OCI-LY7 (cell line): ENCODE data around the gene FAM227A. TPM values are rescaled to one million over a fixed set of nuclear protein-coding genes. Genes with fewer than 3 reads are reported as not detected.

Experiments
- BruUV-seq: library from RNA; stranded (reverse); fragments of 400-500 nt; replicated peaks from 2 replicates; lab custom pipeline; 2021; lab: Mats Ljungman, UMichigan
- CTCF ChIA-PET: fragments of 300-600 bp; sonication (Branson Sonifier 250); formaldehyde crosslinking; loops from one replicate; lab custom pipeline; 2022; ENCODE audit warnings: antibody characterized with exemption; ENCODE audit not compliant: unreplicated experiment; lab: Charles Lee
- POLR2A ChIA-PET: fragments of 300-600 bp; sonication (Branson Sonifier 250); formaldehyde crosslinking; loops from one replicate; lab custom pipeline; 2022; ENCODE audit warnings: antibody characterized with exemption; lab: Charles Lee
- DNase-seq: peaks from one replicate; pipeline ENCODE4 v3.0.0-alpha.2; 2015; ENCODE audit warnings: low spot score
- H2AFZ ChIP-seq: fragments of 200-600 bp; sonication (generic), shearing (Covaris generic); 2 replicates; pipeline ENCODE4 v1.6.1; 2014; ENCODE audit warnings: mild to moderate bottlenecking, antibody characterized with exemption, low read length, moderate library complexity
- H3K27ac ChIP-seq: fragments of 200-600 bp; sonication (generic); 2 replicates; pipeline ENCODE4 v1.5.1; 2014; ENCODE audit warnings: mixed run types, low read depth, mild to moderate bottlenecking, moderate library complexity, low read length, inconsistent platforms; ENCODE audit not compliant: poor library complexity, severe bottlenecking
- H3K36me3 ChIP-seq: fragments of 200-600 bp; sonication (generic); 2 replicates; pipeline ENCODE4 v1.6.1; 2014; ENCODE audit warnings: mild to moderate bottlenecking, antibody characterized with exemption, low read length, moderate library complexity, mixed read lengths; ENCODE audit not compliant: insufficient read depth
- H3K4me1 ChIP-seq: fragments of 200-600 bp; sonication (generic); 2 replicates; pipeline ENCODE4 v1.5.1; 2014; ENCODE audit warnings: mild to moderate bottlenecking, low read length; ENCODE audit not compliant: insufficient read depth, poor library complexity, severe bottlenecking
- H3K4me2 ChIP-seq: fragments of 200-600 bp; sonication (generic); 2 replicates; pipeline ENCODE4 v1.6.1; 2014; ENCODE audit warnings: mild to moderate bottlenecking, low read length
- H3K4me3 ChIP-seq: fragments of 200-600 bp; sonication (generic); 2 replicates; pipeline ENCODE4 v1.5.1; 2014; ENCODE audit warnings: mild to moderate bottlenecking, low read depth, low read length; ENCODE audit not compliant: poor library complexity, severe bottlenecking
- H3K79me2 ChIP-seq: fragments of 200-600 bp; sonication (generic); 2 replicates; pipeline ENCODE4 v1.6.1; 2016; ENCODE audit warnings: low read depth, mild to moderate bottlenecking, low read length, moderate library complexity, mixed read lengths; ENCODE audit not compliant: insufficient read depth
- H3K9me2 ChIP-seq: fragments of 200-600 bp; sonication (generic); 2 replicates; pipeline ENCODE4 v1.6.1; 2016; ENCODE audit warnings: mild to moderate bottlenecking, low read length, mixed read lengths; ENCODE audit not compliant: insufficient read depth
- H3K9me3 ChIP-seq: fragments of 200-600 bp; sonication (generic); 2 replicates; pipeline ENCODE4 v1.6.1; 2014; ENCODE audit warnings: mild to moderate bottlenecking, mixed run types, low read length, mixed read lengths
- H4K20me1 ChIP-seq: fragments of 200-600 bp; sonication (generic); 2 replicates; pipeline ENCODE4 v1.6.1; 2014; ENCODE audit warnings: mild to moderate bottlenecking, antibody characterized with exemption, low read length, moderate library complexity, mixed read lengths; ENCODE audit not compliant: insufficient read depth
- EZH2phosphoT487 ChIP-seq: fragments of 200-600 bp; sonication (generic); IDR thresholded peaks from 2 replicates; pipeline ENCODE4 v1.6.1; 2018; ENCODE audit warnings: low read depth, borderline replicate concordance, mild to moderate bottlenecking, mixed run types, antibody characterized with exemption, low read length, moderate library complexity, mixed read lengths
- intact Hi-C: fragments of 100-400 bp; cut with micrococcal nuclease; formaldehyde crosslinking; loops from one replicate; pipeline ENCODE4 v1.10.0; 2022; ENCODE audit not compliant: unreplicated experiment
- total RNA-seq, 2 experiments: library from RNA; depleted of rRNA in 1 of 2; stranded (reverse); fragments of >200 nt in 1 of 2; shearing (Covaris generic) in 1 of 2; gene quantifications; 2 replicates each; pipeline ENCODE4 v1.2.3, GENCODE V29; 2014 to 2022
- TF ChIP-seq, protein P1 (sequence below): fragments of 200-600 bp; sonication (generic); conservative IDR thresholded peaks from 2 replicates; pipeline ENCODE4 v1.5.1; 2014; ENCODE audit warnings: mild to moderate bottlenecking, antibody characterized with exemption, low read length, moderate library complexity, mixed read lengths

The FAM227A gene
- total RNA-seq, 2 experiments from 2014 or later: 0.16 to 0.57 TPM

GRCh38 chr22:38569972-38570778, 86.0 kb downstream of the FAM227A start, which contains the start of gene DMC1:
Gene DMC1, minus strand, starts transcription at chr22:38570183. Its CDS starts 1,927 bp downstream, at chr22:38568256.
- intact Hi-C loops: loop anchor here (2.0 to 5.0 kb wide), 5 partner anchors 63 to 368 kb away; partner anchors contain the start of genes DDX17 and MAFF
- no peaks in the 10 kb centered on the region for H4K20me1 ChIP-seq
- peak; percentile 97 for DNase-seq
- ChIA-PET POLR2A (interaction anchor here (0.6 to 1.0 kb wide), 4 partner anchors 8 to 576 kb away, joined by 3 to 6 read pairs (median 4); partner anchors contain the start of gene TOMM22), CTCF (interaction anchor here (0.5 to 0.6 kb wide), 2 partner anchors 175 to 516 kb away, joined by 3 to 4 read pairs; no protein-coding TSS in a partner anchor)
- peak within 1 kb of the TSS; percentile 84 for H3K4me3 ChIP-seq
- H2AFZ ChIP-seq: peak within 1 kb of the TSS; percentile 72; the same call in 1 of the 2 replicates
- no peaks in the 10 kb centered on the region for H3K9me3 ChIP-seq
- no peaks in the 10 kb centered on the region for H3K9me2 ChIP-seq
- H3K27ac ChIP-seq: peak within 1 kb of the TSS; percentile 77
- peaks cover 16% of the 10 kb centered on the region; the same call in 1 of the 2 replicates for H3K79me2 ChIP-seq
- BruUV-seq: no TSS peak
- peaks cover 21% of the 10 kb centered on the region; the same call in 1 of the 2 replicates for H3K36me3 ChIP-seq
- peaks cover 23% of the 10 kb centered on the region for H3K4me1 ChIP-seq
- TF ChIP-seq EZH2phosphoT487: no peak
- TF ChIP-seq, protein P1, sequence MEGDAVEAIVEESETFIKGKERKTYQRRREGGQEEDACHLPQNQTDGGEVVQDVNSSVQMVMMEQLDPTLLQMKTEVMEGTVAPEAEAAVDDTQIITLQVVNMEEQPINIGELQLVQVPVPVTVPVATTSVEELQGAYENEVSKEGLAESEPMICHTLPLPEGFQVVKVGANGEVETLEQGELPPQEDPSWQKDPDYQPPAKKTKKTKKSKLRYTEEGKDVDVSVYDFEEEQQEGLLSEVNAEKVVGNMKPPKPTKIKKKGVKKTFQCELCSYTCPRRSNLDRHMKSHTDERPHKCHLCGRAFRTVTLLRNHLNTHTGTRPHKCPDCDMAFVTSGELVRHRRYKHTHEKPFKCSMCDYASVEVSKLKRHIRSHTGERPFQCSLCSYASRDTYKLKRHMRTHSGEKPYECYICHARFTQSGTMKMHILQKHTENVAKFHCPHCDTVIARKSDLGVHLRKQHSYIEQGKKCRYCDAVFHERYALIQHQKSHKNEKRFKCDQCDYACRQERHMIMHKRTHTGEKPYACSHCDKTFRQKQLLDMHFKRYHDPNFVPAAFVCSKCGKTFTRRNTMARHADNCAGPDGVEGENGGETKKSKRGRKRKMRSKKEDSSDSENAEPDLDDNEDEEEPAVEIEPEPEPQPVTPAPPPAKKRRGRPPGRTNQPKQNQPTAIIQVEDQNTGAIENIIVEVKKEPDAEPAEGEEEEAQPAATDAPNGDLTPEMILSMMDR: no peak
- H3K4me2 ChIP-seq: peak within 1 kb of the TSS; percentile 82

DNA sequence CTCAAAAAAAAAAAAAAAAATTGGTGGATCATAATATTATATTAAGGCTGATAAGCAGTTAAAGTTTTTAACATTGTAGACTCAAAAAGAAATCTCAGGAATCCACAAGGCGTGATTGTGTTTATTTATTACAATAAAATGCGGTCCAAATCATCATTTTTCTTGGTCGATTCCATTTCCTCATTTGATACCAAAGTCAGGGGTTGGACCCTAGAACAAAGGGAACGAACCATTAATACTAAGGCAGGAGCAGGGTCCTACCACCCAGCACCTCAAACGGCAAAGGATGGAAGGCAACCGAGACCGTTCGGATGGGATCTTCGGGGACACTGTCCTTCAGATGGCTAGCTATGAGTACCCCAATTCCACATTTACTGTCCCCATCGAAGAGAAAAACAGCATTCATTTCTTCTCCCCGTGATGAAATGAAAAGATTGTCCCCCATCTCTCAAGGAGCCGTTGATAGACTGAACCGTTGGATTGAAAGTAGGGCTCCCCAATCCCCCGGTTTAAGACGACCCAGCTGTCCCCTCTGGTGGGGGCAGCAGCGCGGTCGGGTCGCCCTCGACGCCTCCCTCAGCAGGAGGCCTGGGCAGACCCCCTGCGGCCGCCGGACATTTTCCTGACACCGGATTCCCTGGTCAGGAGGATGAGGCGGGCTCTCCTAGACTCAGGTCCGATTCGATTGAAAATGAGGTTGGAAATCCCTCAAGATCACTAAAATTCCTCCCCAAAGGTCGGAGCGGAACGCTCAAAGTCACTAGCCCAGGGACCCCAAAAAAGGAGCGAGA, 86.8 kb downstream of the FAM227A start:
- peak; percentile 84 for DNase-seq
- BruUV-seq: TSS peak; percentile 89
- TF ChIP-seq EZH2phosphoT487: no peak
- TF ChIP-seq, protein P1: 0 out of 2 replicates have a peak, but pooled peaks have one; percentile 12
- Histone ChIP-seq H3K4me3 (peak overlapping the region; percentile 84), H3K36me3 (peaks cover 24% of the 10 kb centered on the region; the same call in 1 of the 2 replicates), H2AFZ (peak overlapping the region; percentile 72; the same call in 1 of the 2 replicates), H3K9me2 (no peaks in the 10 kb centered on the region), H3K79me2 (peaks cover 16% of the 10 kb centered on the region; the same call in 1 of the 2 replicates), H3K27ac (peak overlapping the region; percentile 77), H3K4me2 (peak overlapping the region; percentile 82), H4K20me1 (no peaks in the 10 kb centered on the region), H3K4me1 (peaks cover 23% of the 10 kb centered on the region), H3K9me3 (no peaks in the 10 kb centered on the region)
- ChIA-PET POLR2A (interaction anchor here (0.6 to 0.7 kb wide), 2 partner anchors 30 to 575 kb away, joined by 4 to 6 read pairs; no protein-coding TSS in a partner anchor), CTCF (interaction anchor here (0.5 to 0.6 kb wide), 2 partner anchors 176 to 515 kb away, joined by 3 to 4 read pairs; no protein-coding TSS in a partner anchor)
- intact Hi-C loops: no loop called here
